BJ (cell line): ENCODE data around the gene ACVR1B. TPM values are rescaled to one million over a fixed set of nuclear protein-coding genes. Genes with fewer than 3 reads are reported as not detected.

Experiments
- CTCF ChIA-PET: fragments of 350-600 bp; formaldehyde crosslinking; extraction: SDS; loops from one replicate; lab custom pipeline; 2021; ENCODE audit warnings: antibody characterized with exemption, inconsistent platforms; lab: Yijun Ruan, JAX
- POLR2A ChIA-PET: fragments of 300-600 bp; sonication (Branson Sonifier 250); formaldehyde crosslinking; extraction: SDS; loops from one replicate; lab custom pipeline; 2021; ENCODE audit warnings: antibody characterized with exemption; lab: Charles Lee
- DNase-seq: peaks from one replicate; pipeline ENCODE4 v3.0.0-alpha.2; 2011; ENCODE audit warnings: low read depth
- H3K27me3 ChIP-seq: 2 replicates; pipeline ENCODE4 v1.6.0; 2011; ENCODE audit warnings: low read length; ENCODE audit not compliant: control insufficient read depth, insufficient read depth
- H3K36me3 ChIP-seq: 2 replicates; pipeline ENCODE4 v1.5.1; 2011; ENCODE audit warnings: low read length; ENCODE audit not compliant: control insufficient read depth, insufficient read depth
- H3K4me3 ChIP-seq: 2 replicates; pipeline ENCODE4 v1.5.1; 2011; ENCODE audit warnings: low read depth, mild to moderate bottlenecking, control low read depth, low read length
- polyA plus RNA-seq: library from polyadenylated mRNA; depleted of rRNA; stranded (reverse); fragments of >200 nt; gene quantifications from 2 replicates; pipeline ENCODE4 v1.2.3, GENCODE V29; 2011; rRNA removed
- small RNA-seq: library from RNA; depleted of rRNA; stranded (forward); fragments of <200 nt; gene quantifications from one replicate; pipeline ENCODE3, GENCODE V24; 2012; ENCODE audit warnings: low replicate concordance, low read depth; ENCODE audit not compliant: insufficient read length
- TF ChIP-seq, protein P1 (sequence below): IDR thresholded peaks from 2 replicates; pipeline ENCODE4 v1.5.1; 2011; ENCODE audit warnings: low read depth, mild to moderate bottlenecking, control low read depth, inconsistent platforms, low read length, moderate library complexity; ENCODE audit not compliant: insufficient read depth

The ACVR1B gene
- polyA plus RNA-seq, 1 experiment: 12.9 TPM

DNA sequence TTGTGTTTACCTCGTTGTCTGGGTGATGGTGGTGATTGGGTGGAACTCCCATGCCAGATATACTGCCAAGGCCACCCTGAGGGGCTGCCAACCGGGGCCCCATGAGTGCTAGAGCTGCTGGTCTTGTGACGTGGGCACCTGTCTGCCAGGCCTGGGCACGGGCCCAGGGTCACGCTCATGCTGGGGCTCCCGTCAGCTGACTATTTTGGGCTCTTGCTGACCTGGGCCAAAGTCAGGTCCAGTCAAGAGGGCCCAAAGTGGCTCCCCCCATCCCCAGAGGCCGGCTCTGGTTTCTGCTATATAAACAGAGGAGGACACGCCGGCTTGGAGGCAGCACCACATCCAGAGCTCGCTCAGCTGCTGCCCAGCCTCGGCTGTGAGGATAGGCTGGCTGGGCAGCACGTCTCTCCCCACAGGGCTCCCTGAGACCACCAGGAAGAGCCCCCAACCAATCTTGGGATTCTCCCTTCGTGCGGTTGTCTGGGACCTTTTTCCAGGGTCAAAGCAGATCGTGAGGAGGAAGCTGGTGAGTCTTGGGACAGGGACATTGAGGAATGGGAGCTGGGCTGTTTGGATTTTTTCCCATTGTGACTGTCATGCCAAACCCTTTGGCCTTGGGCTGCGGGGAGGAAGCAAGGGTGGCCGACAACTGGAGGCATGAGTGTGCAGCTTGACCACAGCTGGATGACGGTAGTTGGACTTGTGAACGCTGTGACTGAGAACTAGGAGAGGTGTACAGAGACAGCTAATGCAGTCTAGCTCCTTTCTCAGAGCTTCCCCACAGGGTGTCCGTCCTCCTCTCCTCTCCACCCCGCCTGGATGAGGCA is 92.1 kb downstream of the ACVR1B start:
- H3K36me3 ChIP-seq: 0 out of 2 replicates have a peak, but pooled peaks cover 2% of the 10 kb centered on the region
- ChIA-PET CTCF (interaction anchor here (1.1 to 5.7 kb wide), 4 partner anchors 17 to 39 kb away, joined by 4 to 48 read pairs (median 6); partner anchors contain the start of gene ATG101), POLR2A (no interaction called here)
- TF ChIP-seq, protein P1, sequence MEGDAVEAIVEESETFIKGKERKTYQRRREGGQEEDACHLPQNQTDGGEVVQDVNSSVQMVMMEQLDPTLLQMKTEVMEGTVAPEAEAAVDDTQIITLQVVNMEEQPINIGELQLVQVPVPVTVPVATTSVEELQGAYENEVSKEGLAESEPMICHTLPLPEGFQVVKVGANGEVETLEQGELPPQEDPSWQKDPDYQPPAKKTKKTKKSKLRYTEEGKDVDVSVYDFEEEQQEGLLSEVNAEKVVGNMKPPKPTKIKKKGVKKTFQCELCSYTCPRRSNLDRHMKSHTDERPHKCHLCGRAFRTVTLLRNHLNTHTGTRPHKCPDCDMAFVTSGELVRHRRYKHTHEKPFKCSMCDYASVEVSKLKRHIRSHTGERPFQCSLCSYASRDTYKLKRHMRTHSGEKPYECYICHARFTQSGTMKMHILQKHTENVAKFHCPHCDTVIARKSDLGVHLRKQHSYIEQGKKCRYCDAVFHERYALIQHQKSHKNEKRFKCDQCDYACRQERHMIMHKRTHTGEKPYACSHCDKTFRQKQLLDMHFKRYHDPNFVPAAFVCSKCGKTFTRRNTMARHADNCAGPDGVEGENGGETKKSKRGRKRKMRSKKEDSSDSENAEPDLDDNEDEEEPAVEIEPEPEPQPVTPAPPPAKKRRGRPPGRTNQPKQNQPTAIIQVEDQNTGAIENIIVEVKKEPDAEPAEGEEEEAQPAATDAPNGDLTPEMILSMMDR: no peak
- H3K27me3 ChIP-seq: no peaks in the 10 kb centered on the region
- no peak for DNase-seq
- no peak overlapping the region for H3K4me3 ChIP-seq

GRCh38 chr12:52044292-52044983 is 92.9 kb downstream of the ACVR1B start:
- POLR2A ChIA-PET: no interaction called here
- H3K4me3 ChIP-seq: no peak overlapping the region
- CTCF ChIA-PET: interaction anchor here (1.1 to 5.7 kb wide), 5 partner anchors 12 to 38 kb away, joined by 3 to 48 read pairs (median 6); partner anchors contain the start of gene ATG101

DNA sequence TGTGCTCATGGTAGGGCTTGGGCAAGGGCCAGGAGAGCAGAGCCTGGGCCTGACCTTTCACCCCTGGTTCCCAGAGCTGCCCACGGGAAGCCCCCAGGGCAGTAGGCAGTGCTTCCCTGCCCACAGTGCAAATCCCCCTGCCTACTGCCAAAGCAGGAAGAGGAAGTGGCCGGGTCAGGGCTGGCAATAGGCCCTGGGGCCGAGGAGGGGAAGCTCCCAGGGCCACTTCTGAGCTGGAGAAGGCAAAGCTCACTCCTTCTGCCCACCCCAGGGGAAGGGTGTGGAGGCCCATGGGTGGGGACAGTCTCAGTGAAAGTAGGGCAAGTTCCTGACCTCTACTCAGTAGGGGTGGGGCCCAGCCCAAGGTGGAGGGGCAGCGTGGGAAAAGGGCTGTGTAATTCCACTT is 94.3 kb downstream of the ACVR1B start:
- POLR2A ChIA-PET: interaction anchor here (0.7 kb wide), 1 partner anchor 13 kb away, joined by 3 read pairs; no protein-coding TSS in a partner anchor
- DNase-seq: no peak
- H3K4me3 ChIP-seq: no peak overlapping the region
- 0 out of 2 replicates have a peak, but pooled peaks cover 2% of the 10 kb centered on the region for H3K36me3 ChIP-seq
- CTCF ChIA-PET: interaction anchor here (1.0 to 5.7 kb wide), 3 partner anchors 21 to 37 kb away, joined by 3 to 48 read pairs (median 5); no protein-coding TSS in a partner anchor
- TF ChIP-seq, protein P1: no peak
- H3K27me3 ChIP-seq: no peaks in the 10 kb centered on the region

More at GRCh38 chr12:52044292-52044983, 92.9 kb downstream of the ACVR1B start:
- 0 out of 2 replicates have a peak, but pooled peaks cover 2% of the 10 kb centered on the region for H3K36me3 ChIP-seq
- no peaks in the 10 kb centered on the region for H3K27me3 ChIP-seq
- peak; percentile 89 for DNase-seq
- TF ChIP-seq, protein P1: no peak

Small RNA genes within 50 kb of the gene (small RNA-seq; reads per million reads assigned to genes)
- not detected for gene RNU6-574P

Other genes with a start within 250 kb of the ACVR1B start
- gene FIGNL2, start 103.0 kb upstream of the ACVR1B start, polyA plus RNA-seq: 0.01 TPM in 1 of 2 replicates, not detected in the other
- not detected in 2 replicates for gene ANKRD33, start 63.6 kb upstream of the ACVR1B start, polyA plus RNA-seq
- gene ACVRL1, start 44.2 kb upstream of the ACVR1B start, polyA plus RNA-seq: 7.8 and 13.1 TPM in 2 replicates
- gene TAMALIN, start 55.2 kb downstream of the ACVR1B start, polyA plus RNA-seq: 0.96 and 1.3 TPM in 2 replicates
- gene NR4A1, start 99.7 kb downstream of the ACVR1B start, polyA plus RNA-seq: 9.8 and 18.6 TPM in 2 replicates
- gene ATG101, start 118.3 kb downstream of the ACVR1B start, polyA plus RNA-seq: 115 and 163 TPM in 2 replicates
- gene SMIM41, start 128.0 kb downstream of the ACVR1B start, polyA plus RNA-seq: 0.05 TPM in 1 of 2 replicates, not detected in the other
- 4.2 and 5.9 TPM in 2 replicates for gene KRT80, start 240.3 kb downstream of the ACVR1B start, polyA plus RNA-seq